Stimulated activated CD4-positive, alpha-beta T cell treated with anti-CD3 and anti-CD28 coated beads, Interleukin-12 subunit alpha, Interleukin-12 subunit beta, amount 100 ng/mL, for 24 hours (primary cell): ENCODE results near the gene ZNRF1.
A peak's percentile ranks its signal among the peaks of the same experiment; 100 is the strongest.

Experiments
- DNase-seq, 2 experiments: peaks; one replicate each; pipeline ENCODE4 v3.0.0-alpha.2; 2020; ENCODE audit warnings: low read depth in 2 of 2

Gene ZNRF1

GRCh38 chr16:75097941-75098901, 99.4 kb downstream of the ZNRF1 start:
- DNase-seq = peak; percentile 49 to 70

GRCh38 chr16:75099075-75099667, 100.3 kb downstream of the ZNRF1 start:
- no peak for DNase-seq

- DNase-seq = no peak
Observed at GRCh38 chr16:75099738-75100602, 101.1 kb downstream of the ZNRF1 start.

DNA sequence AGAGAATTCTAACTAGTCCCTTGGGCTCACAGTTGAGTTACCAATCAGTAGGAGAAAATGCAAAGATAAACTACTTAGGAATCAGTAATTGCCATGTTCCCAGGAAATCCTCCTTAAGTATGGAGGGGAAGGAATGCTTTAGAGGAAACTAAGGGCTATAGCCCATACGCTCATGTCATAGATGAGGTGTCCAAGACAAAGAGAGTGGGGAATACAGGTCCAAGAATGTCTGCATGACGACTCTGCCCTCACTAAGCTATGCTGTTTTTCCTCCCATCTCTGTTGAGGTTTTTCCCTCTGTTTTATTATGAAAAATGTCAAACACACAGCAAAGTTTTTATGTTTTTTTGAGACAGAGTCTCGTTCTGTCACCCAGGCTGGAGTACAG, 101.8 kb downstream of the ZNRF1 start:
- no peak for DNase-seq

- no peak for DNase-seq
Observed at GRCh38 chr16:75101635-75102034, 102.8 kb downstream of the ZNRF1 start.

DNA sequence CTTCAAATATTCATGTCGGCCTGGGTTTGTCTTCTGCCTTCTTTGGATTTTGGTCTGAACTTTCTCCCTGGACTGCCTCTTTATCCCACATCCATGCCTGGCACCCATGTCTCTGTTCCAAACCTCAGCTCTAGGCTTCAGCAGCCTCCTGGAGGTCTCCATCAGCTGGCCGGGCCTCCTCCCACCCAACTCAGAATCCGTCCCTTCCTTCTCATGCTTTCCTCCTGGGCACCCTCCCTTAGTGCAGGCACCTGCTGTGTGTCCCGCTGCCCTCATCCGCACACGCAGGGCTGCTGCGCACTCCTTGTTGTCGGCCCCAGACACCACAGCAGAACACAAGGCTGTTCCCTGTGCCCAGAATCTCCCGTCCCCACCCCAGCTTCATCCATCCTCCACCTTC, 103.8 kb downstream of the ZNRF1 start:
- no peak for DNase-seq

DNA sequence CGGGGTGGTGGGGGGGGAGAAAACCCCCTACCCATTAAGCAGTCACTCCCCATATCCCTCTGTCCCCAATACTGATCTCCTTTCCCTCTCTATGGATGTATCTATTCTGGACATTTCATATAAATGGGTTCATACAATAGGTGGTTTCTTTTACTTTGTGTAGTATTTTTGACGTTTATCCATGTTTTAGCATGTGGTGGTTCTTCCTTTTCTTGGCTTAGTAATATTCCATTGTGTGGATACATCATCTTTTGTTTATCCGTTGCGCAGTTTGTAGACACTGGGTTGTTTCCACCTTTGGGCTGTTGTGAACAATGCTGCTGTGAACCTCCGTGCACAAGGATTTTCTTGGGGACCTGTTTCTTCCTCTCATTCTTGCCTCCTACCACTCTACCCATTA, 105.2 kb downstream of the ZNRF1 start:
- no peak for DNase-seq

GRCh38 chr16:75104836-75105235, 106.0 kb downstream of the ZNRF1 start:
- DNase-seq = no peak

DNA sequence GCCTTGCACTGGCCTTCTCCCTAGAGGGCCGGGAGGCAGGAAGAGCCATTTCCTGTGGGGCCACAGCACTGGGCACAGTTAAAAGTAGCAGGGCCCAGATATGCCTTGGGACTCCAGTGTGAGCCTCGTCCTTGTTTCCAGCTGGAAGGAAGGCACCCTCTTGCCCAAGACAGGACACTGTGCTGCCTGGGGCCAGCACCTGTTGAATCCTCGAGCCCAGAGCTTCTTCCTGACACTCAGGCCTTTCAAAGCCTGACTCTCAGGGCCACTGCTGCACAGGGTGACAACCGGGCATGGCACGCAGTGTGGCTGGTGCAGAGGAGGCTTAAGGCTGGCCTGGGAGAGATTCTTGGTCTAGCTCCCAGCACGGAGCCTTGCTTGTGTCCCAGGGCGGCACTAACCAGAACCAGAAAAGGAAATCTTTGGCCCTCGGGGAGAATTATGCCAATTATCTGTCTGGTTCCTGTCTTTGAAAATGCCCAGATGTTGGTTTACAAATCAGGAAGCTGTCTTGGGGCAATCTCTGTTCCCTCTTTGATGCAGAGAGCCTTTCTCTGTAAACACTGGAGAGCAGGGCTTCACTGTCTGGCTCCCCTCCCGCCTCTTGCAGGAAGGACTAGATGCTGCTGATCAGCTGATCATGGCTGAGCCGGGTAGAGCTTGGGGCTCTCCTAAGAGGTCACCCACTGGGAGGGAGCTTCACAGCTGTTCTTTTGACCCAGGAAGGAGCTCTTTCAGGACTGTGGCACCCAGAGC, 106.7 kb downstream of the ZNRF1 start:
- DNase-seq = no peak

GRCh38 chr16:75106351-75107274, 107.8 kb downstream of the ZNRF1 start:
- DNase-seq = no peak

DNA sequence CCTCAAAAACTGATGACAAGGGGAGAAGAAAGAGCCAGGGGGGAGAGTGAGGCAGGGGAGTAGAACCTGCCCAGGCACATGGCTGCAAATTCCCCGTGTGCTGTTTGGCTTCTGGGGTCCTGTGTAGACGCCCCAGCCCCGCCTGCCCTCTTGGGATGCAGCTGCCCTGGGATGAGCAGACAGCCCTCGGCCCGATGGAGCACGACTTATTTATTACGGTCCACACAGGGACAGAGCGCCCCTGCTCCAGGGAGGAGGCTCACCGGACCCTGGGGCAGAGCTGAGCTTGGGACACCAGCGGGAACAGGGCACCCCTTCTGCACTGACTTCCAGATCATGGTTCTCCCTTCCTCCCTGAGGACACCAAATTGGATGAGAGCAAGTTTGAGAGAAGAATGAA, 108.7 kb downstream of the ZNRF1 start:
- no peak for DNase-seq

DNA sequence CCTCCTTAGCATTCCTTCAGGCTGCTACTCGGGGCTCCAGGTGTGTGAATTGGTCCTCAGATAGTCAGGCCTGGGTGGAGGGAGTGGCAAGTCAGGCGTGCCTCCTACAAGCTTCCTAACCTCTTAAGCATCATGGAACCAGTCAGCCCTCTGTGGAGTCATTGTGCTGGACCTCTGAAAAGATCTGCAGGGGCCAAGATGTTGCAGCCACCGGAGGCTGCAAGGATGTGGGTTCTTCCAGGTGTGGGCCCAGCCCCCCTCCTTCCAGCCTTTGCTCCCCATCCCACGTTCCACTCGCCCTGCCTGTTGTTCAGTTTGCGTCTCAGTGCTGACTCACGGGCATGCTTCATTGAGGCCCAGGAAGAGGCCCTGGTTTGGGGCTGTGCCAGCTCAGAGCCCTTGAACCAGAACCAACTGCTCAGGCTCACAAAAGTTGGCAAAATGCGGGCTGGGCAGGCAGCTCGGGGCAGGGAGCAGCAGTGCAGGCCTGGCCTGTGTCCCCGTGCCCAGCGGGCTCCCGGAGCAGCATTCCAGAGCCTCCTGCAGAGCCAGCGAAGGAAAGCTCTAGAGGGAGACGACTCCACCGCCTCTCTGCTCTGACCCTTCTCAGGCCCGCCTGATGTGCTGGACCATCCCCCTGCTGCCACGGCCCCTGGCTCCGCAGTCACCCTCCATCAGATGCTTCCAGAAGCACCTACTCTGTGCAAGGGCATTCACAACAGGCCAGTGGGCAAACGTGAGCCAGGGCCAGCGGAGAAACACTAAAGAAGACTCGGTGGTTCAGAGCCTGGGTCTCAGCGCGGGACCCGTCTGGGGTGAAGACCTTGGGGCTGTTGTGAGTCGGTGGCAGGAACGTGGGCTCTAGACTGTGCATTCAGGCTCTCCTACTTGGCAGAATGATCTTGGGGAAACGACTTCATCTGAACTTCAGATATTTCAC, 110.2 kb downstream of the ZNRF1 start:
- DNase-seq = peak; percentile 72 to 78

DNA sequence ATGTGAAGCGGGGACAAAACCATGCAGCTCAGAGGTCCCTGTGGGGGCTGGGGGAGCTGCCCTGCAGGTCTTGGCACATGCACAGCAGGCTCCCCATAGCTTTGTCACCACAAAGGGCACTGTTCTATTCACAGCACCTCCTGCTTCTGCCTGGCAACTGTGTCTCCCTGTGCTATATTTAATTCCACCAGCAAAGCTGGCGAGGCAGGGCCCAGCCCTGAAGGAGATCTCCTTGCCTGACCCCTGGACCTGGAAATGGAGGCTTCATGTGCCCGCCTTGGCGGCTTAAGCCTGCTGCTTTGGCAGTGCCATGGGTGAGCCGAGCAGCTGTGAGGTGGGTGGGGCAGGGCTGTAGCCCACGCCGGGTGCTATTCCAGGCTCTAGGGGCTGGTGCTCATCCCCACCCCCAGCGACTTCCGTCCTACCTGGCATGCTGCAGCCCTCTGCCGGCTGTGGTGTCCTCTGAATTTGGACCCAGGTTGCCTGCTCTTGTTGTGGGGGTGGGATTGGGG, 111.0 kb downstream of the ZNRF1 start:
- no peak for DNase-seq

DNA sequence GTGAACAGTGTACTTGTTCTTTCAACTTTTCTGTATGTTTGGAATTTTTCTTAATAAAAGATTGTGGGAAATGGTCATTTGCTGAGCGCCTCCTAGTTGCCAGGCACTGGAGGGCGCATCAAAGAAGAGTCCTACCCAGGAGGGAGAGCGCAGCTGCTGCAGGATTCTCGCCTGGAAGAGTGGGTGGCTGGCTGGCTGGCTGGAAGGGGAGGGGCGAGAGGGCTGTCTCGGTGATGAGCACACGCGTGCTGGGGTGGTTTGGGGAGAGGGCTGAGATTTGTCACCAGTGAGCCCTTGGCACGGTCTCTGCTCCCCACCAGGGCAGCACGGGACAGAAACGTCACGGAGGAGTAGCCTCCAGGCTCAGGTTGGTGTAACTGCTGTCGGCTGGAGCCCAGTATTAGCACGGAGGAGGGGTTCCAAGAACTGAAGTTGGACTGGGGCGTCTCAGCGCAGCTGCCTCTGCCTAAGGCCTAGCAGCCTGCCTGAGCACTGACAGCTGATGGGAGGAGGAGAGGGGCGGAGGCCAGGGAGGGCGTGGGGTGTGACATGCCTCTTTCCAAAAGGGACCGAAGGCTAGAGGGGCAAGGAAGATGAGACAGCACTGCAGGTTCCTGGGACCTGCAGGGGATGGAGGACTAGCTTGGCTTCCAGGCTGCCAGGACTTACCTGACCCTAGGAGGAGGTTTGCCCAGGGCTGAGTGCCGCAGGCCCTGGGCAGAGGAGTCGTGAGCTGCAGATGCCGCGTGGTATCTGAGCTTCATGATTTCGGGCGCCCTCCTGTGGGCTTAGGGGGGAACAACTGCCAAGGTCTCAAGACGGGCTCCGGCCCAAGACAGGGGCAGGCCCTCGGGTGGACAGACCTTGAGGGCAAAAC, 112.1 kb downstream of the ZNRF1 start:
- peak; percentile 69 to 80 for DNase-seq

DNA sequence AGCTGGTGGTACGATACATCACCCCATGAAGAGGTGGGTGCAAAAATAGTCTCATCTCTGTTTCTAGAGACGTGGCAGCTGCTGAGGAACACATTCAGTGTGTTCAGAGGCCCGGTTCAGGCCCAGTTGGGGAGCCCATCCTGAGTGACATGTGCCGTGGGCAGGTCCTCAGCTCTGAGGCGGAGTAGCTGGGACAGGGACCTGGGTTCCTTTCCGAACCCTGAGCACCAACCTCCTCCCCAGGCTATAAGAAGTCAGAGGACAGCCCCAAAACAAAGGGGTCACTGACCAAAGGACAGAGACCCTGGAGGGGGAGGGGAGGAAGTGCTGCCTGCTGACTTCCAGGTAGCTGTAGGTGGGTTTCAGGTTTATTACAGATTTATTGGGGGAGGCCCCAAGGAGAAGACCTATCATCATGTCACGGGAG, 112.7 kb downstream of the ZNRF1 start:
- no peak for DNase-seq

- DNase-seq = no peak
Observed at GRCh38 chr16:75111961-75112733, 113.3 kb downstream of the ZNRF1 start.
